SU-DHL-6 (cell line): ENCODE data around the gene ZNF346.

Experiments used
- CTCF ChIP-seq: fragments of 200-600 bp; sonication (generic); IDR thresholded peaks from one replicate; pipeline ENCODE4 v1.5.1; 2017; ENCODE audit warnings: antibody characterized with exemption, mild to moderate bottlenecking, low read length, moderate library complexity; ENCODE audit not compliant: insufficient read depth, poor library complexity, severe bottlenecking
- EZH2phosphoT487 ChIP-seq: fragments of 200-600 bp; sonication (generic), shearing (Covaris generic); conservative IDR thresholded peaks from 2 replicates; pipeline ENCODE4 v1.6.1; 2018; ENCODE audit warnings: mild to moderate bottlenecking, antibody characterized with exemption, low read length, moderate library complexity, mixed read lengths

GRCh38 chr5:177126771-177127170 is 104.3 kb downstream of the ZNF346 start:
- TF ChIP-seq EZH2phosphoT487 (no peak), CTCF (no peak)
